Measurements from ENCODE around the gene EN2. TPM values are rescaled to one million over a fixed set of nuclear protein-coding genes. Genes with fewer than 3 reads are reported as not detected.

Gene EN2
- total RNA-seq, 1 experiment from 2014 or later = 2.2 TPM

DNA sequence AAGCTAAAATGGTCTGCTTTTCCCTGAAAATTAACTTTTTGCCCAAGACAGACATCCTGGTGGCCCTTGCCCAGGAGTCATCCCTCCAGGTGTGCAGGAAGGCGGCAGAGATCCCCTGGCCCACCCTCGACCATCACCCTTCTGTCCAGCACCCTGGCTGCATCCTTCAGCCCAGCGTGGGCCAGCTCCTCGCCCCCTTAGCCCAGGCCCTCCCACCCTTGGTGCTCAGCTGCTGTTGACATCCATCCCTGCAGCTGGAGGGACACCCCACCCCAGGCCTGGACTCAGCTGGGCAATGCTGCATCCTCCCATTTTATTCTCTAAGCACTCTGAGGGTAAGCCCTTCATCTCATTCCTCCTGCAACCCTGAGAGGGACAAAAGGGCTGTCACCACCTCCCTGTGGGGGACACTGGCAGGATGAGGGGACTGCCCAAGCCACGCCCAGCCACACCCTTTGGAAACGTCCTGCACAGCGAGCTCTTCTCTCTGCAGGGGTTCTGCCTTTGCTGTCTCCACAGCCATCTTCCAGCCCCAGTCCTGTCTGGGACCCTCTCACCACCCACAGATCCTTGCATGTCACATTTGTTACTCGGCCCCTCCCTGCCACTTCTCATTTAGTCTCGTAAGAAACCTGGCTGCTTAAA lies 30.7 kb downstream of the EN2 start:
- in situ Hi-C loops (cut with HindIII; ENCODE audit: low pct_unique_long_range_greater_than_20kb, low sequenced_read_pairs) = no loop called here
- no peak for DNase-seq (ENCODE audit: low read depth, low spot score)

DNA sequence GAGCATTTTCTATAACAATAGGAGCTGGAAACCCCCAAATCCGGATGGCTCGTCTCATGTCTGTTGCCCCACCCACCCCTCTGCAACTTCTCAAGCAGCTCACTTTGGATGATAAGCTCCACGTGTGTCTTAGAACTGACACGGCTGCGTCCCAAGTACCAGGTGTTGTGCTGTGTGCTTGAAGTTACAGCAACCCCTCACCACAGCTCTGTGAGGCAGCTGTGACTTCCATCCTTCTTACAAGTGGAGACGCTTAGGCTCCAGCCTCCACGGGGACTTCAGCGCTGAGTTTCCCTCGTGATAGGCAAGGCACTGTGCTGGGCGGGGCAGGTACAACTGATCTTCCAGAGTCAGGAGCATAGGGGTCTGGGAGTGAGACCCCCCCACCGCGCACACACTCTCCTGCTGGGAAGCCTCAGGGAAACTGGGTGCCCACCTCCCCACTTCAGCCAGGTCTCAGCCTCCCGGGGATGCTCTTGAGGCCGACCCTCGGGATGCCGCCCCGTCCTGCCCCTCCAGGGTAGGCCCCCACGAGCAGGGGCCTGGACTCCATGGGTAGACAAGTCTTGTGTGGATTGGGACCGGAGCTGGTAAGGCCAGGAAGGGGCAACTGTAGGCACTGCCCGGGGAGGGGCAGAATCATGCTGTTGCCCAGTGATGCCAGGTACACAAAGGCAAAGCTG lies 31.4 kb downstream of the EN2 start:
- in situ Hi-C loops (cut with HindIII; ENCODE audit: low pct_unique_long_range_greater_than_20kb, low sequenced_read_pairs) = no loop called here
- DNase-seq (ENCODE audit: low read depth, low spot score) = no peak

DNA sequence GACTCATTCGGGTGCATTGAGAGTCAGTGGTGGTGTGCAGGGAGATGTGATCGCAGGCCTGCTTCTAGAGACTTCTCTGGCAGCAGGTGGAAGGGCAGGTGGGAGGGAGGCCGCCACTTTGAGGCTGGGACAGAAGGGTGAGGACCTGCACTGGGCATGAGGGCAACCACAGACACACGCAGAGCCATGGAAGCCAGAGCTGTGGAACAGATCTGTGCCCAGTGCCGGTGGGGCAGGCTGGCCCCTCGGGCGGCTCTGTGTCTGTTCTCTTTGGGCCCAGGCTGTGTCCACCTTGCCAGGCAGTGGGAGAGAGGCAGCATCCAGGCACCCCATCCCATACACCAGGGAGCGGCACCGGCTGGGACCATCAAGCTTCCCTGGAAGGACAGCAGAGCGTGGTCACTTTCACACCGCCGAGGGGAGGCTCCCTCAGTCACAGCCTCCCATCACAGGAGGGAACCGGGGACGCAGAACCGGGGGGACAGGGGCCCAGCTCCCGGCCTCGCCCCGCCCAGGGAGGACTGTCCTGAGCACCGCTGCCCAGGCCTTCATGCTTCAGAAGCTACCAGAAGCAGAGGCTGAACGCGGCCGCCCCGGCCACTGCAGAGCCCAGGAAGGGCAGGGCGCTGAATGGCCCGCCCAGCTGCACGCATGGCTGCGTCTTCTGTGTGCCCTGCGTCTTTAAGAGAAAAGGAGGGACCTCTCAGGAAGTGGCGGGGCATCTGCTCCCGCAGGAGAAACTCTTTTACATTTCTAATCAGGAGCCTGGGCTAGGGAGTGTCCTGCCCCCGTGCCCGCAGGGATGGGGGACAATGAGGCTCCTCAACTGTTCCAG lies 32.1 kb downstream of the EN2 start:
- DNase-seq (ENCODE audit: low read depth, low spot score) = no peak
- in situ Hi-C loops (cut with HindIII; ENCODE audit: low pct_unique_long_range_greater_than_20kb, low sequenced_read_pairs) = no loop called here

DNA sequence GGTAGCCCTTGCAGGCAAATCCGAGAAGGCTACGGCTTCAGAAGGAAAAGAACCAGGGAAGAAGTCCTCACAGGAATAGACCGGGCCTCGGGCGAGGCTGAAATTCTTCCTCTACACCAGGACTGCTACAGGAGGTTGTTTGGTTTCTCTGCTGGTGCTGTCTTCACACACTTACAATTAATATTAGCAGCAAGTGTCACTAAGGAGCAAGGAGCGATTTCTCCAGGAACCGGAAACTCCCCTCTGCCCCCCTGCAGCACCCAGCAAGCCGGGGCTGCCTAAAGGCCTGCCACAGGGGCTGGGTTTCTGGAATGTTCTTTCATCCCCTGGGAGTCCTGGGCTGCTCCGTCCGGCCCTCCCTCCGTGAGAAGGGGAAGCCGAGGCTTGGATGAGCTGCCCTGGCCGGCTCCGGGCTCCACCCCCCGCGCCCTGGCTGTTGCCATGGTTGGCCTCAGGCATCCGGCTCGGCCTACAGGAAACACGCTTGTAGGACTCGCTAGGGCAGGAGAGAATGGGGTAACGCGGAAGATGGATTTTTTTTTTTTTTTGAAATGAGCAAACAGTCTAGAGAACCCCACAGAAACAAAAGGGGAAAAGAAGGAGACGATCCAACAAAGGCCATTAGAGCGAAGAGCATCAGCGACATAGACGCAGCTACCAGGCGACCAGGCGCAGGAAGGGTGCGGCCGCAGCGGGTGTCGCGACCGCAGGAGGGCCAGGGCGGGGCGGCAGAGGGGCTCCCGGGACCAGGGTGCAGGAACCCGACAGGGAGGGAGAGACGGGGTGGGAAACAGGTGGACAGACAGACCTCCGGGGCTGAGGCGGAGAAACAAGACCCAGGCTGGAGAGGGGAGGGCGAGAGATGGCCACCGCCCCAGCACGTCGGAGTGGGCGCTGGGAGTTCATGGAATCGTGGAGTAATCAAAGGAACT lies 33.0 kb downstream of the EN2 start:
- in situ Hi-C loops (cut with HindIII; ENCODE audit: low pct_unique_long_range_greater_than_20kb, low sequenced_read_pairs) = no loop called here
- no peak for DNase-seq (ENCODE audit: low read depth, low spot score)

DNA sequence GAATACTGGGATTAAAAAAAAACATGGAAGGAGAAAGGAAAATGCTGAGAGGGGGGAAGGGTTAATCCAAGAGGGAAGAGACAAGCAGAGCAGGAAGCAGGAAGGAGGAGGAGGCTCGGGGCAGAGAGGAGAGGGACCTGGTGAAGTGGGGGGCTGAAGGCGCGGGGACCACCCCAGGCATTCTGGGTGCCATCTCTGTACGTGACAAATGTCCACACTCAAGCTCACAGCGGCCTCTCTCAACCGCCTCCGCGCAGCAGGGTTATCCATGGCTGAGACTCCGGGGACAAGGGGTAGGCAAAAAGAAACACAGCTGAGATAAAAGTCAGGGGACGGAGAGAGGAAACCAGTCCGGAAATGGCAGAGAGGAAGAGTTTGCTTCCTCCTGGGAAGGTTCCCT lies 33.9 kb downstream of the EN2 start:
- in situ Hi-C loops (cut with HindIII; ENCODE audit: low pct_unique_long_range_greater_than_20kb, low sequenced_read_pairs) = no loop called here

DNA sequence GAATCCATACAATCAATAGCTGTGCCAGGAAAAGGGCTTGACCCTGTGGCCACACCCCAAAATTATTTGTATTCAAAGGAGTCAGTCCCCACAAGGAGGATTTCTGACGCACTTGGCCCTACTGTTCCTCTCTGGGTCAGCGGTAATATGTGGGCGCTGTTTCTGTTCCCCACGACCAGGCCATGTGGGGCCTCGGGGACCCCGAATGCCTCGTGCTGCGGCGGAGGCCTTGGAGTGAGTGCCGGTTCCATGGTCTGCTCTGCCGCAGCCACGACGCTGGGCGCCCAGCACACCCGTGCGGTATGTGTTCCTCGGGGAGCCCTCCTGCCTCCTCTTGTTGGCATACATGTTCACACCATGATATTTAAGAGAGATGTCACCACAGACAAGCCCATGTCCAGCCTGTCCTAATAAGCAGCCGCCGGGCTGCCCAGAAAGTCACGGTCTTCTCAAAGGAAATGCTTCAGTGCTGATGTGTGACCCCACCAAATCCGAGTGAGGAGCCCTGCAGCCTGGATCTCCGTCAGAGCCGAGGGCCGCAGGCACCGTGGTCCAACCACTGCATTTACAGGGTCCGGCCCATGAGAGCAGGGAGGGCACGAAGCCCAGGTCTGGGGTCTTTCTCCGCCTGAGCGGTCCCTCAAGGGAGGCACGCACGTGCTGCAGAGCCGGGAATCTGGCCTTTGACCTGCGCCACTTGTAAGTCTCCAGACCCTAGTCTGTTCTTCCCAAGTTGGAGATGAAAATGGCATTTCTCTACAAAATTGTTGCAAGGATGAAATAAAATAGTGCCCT lies 36.0 kb downstream of the EN2 start:
- no peak for DNase-seq (ENCODE audit: low read depth, low spot score)
- in situ Hi-C loops (cut with HindIII; ENCODE audit: low pct_unique_long_range_greater_than_20kb, low sequenced_read_pairs) = no loop called here

More for the DNA sequence above, 33.9 kb downstream of the EN2 start:
- DNase-seq (ENCODE audit: low read depth, low spot score) = no peak

DNA sequence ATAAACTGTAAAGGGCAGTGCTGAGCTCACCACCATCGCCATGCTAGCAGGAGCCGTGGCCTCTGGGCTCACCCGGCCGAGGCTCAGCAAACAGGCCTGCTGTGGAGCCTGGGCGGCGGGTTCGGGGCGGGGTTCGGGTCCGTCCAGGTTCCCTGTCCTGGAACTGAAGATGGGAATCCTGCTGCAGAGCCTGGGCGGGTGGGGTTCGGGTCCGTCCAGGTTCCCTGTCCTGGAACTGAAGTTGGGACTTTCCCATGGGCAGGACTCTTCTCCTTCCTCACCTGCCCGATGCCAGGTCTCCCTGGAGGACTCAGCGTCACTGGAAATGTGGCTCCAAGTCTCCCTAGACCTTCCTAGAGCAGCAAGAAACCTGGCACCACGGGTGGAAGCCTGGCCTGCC lies 36.6 kb downstream of the EN2 start:
- no peak for DNase-seq (ENCODE audit: low read depth, low spot score)
- in situ Hi-C loops (cut with HindIII; ENCODE audit: low pct_unique_long_range_greater_than_20kb, low sequenced_read_pairs) = no loop called here

DNA sequence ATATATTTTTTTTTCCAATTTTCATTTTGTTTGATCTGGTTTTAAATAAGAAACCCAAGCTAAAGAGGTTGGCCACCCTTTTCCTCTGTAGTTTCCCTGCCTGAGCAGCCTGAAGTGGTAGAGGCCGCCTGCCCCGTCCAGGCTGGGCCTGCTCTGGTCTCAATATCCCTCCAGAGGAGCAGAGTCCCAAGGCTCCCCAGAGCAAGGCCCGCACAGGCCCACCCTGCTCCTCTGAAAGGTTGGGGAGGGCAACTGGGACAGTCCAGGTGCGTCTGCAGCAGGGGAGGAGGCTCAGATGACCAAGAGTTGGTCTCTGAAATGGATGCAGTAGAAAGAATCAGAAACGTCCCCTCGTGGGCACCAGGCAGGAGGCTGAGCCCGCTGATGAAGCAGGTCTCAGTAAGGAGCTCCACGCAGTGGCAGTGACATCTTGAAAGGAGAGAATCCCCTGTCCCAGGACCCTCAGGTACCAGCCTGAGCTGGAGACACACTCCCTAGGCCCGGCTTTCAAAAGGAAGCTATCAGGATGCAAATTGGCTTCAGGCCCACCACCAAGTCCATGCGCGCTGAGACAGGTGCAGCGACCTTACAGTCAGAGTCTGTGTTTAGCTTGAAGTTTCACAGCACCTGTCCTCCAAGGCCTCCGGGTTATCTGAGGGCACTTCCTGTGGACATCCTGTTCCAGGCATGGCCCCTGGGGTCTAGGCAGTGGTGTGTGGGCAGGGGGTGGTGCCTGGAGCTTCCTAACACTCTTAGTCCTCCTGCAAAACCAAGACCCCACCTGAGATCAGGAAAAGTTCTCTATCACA lies 37.7 kb downstream of the EN2 start:
- in situ Hi-C loops (cut with HindIII; ENCODE audit: low pct_unique_long_range_greater_than_20kb, low sequenced_read_pairs) = no loop called here
- no peak for DNase-seq (ENCODE audit: low read depth, low spot score)

DNA sequence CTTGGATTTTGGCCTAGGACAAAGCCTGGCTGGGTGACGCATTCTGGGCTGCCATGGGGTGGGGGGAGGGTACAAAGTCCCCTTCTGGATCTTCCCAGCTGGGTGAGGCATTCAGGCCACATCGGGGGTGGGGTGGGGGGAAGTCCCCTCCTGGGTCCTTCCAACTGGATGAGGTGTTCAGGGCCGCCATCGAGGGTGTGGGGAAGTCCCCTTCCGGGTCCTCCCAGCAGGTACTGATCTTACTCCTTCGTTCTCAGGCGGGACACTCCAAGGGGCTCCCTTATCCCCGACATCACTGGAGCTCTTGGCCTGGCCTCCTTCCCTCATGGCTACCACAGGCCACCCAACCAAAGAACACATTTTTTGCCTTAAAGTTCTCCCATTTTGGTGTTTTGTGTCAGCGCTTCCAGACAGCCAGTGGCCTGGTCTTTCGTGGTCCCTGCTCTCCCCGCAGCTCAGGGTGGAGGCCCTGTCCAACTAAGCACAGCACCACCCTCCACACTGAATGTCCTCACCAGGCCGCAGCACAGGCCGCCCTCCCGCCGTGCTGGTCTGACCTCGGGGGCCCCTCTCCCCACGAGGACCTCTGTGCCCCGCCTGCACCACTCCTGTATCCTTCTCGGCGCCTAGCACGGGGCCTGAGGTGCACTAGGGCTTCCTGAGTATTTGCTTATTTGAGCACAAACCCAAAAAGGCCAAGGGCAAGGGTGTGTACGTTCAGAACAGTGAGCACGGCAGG lies 38.5 kb downstream of the EN2 start:
- DNase-seq (ENCODE audit: low read depth, low spot score) = no peak
- in situ Hi-C loops (cut with HindIII; ENCODE audit: low pct_unique_long_range_greater_than_20kb, low sequenced_read_pairs) = no loop called here

DNA sequence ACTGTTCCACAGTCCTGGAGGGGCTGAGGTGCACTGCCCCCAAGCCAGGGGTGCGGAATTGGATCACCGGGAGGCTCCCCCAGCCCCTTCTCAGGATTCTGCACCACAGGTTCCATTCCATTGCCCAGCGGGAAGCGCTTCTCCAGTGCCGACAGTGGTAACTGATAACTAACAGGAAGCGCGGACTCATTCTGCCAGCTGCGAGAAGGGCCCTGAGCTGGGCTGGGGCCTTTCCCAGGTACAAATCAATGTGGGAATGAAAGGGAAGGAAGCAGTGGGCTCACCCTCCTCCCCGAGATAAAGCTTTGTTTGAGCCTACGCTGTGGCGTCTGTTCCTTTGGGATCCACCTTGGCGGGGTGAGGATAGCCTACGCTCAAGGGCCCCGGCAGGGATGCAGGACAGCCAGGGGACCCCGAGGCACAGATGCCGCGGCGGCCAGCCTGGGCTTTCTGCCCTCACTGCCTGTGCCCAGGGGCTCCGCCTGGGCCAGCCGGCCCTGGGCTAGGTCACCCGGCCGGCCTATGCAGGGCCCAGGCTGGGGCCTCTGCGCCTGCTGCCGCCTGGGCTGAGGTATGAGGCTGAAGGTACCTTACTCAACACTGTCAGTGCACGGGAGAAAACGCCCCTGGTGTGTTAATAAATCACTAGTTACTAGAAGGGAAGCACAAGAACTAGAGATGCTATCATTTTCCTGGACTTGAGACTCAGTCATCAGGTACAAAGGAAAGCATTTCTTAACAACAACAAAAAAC lies 39.4 kb downstream of the EN2 start:
- no peak for DNase-seq (ENCODE audit: low read depth, low spot score)
- in situ Hi-C loops (cut with HindIII; ENCODE audit: low pct_unique_long_range_greater_than_20kb, low sequenced_read_pairs) = no loop called here

DNA sequence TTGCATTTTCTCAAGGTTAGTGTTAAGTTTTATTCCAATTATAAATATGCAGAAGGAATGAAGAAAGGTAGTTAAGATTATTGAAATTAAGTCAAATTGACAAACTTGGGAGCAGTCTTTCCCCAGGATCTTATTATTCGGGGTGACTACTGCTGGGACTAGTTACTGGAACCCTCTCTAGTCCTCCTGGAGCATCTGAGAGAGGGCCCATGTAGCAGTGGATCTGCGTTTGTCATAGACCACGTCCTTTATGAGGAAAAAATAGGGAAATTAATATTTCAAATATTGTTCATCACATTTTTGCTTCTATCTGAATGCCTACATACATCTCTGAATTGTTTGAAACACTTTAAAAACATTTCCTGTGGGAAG lies 47.5 kb downstream of the EN2 start:
- no peak for DNase-seq (ENCODE audit: low read depth, low spot score)
- in situ Hi-C loops (cut with HindIII; ENCODE audit: low pct_unique_long_range_greater_than_20kb, low sequenced_read_pairs) = no loop called here

DNA sequence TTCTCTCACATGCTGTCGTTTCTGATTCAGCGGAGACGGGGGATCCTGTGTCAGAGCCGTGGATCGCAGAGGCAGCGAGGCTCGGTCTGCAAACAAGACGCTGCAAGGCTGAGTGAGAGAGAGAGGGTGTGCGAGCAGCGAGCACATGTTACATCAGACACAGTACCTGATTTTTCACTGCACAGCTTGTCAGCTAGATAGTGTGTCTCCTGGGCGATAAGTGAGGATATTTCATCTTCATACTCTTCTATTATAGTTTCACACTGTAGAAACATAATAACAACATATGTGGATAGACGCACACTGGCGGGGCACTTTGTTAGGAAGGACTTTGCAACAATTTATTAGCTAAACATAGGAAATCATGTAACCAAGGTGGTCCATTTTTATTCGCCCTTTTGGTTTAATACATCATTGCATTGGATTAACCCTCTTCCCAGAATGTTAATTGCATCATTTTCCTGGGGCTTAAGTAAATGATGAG lies 49.0 kb downstream of the EN2 start:
- no peak for DNase-seq (ENCODE audit: low read depth, low spot score)
- in situ Hi-C loops (cut with HindIII; ENCODE audit: low pct_unique_long_range_greater_than_20kb, low sequenced_read_pairs) = no loop called here

DNA sequence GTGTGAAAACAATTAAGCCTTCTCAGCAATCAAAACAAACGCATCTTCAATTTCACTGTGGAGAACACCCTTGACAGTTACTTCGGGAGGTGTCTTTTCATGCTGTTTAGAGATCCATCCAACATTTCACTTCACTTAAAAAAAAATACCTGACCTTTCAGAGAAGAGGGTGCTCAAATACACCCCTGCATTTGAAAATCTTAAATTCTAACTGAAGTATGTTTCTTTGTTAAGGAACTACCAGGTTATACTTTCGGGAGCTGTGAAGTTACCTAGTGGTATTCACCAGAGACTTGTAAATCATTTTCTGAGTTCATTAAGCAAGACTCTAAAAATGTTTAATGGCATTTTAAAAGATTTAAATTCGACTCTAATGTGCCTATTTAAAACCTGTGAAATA lies 49.6 kb downstream of the EN2 start:
- no peak for DNase-seq (ENCODE audit: low read depth, low spot score)
- in situ Hi-C loops (cut with HindIII; ENCODE audit: low pct_unique_long_range_greater_than_20kb, low sequenced_read_pairs) = no loop called here

DNA sequence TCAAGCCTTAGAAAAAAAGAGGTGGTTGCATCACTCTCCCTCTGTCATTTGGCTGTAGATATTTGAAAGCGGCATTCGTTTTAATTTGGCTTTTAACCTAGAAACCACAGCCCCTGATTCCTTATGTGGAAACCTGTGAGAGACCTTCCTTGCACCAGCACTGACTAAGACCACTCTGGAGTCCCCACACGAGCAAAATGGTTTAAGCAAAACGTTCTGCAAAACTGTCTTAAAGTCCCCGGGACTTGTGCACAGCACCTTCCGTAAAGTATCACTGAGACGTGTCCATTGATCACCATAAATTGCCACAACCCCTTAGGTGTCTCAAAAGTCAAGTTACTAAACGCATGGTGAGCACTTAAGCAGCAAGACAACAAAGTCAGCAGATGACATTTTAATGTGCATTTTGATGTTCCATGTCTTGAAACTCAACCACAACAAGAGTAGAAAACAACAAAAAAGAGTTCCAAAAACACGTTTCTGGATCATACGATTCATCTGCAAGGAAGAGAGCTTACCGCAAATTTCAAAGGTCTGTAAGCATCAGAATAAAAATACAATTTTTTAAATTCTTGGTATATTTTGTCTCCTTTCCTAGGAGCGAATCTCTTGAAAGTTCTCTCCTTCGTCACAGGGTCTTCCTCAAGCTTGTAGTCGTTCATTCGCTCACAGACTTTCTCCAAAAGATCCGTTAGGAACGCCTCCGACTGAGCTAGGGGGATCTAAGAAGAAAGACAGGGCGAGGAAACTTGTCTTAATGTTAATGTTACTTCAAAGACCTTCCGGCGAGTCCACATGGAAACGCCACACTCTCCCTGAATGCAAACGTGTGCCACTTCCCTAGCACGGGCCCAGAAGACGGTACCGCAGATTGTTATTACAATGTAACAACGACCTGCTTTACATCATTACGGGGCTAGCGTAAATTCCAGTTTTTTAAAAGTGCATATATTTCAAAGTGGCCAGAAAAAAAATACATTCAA lies 50.7 kb downstream of the EN2 start:
- DNase-seq (ENCODE audit: low read depth, low spot score) = no peak
- in situ Hi-C loops (cut with HindIII; ENCODE audit: low pct_unique_long_range_greater_than_20kb, low sequenced_read_pairs) = no loop called here

Data from SK-MEL-5 (cell line).